Measurements from ENCODE around the gene HAUS6. TPM values are rescaled to one million over a fixed set of nuclear protein-coding genes. Genes with fewer than 3 reads are reported as not detected.

Gene HAUS6
- total and polyA plus RNA-seq, 2 of the 13 experiments (the other 11 are each of a cell fraction or from before 2014, with no cell fraction given): 9.8 to 31.1 TPM

- TF ChIP-seq ZNF766 (CRISPR knock-in tag; IDR thresholded peaks at IDR 0.05; ENCODE audit: borderline replicate concordance): 0 out of 2 replicates have a peak, but pooled peaks have one; percentile 13
- no peak for TF ChIP-seq ARNT2 (CRISPR knock-in tag; IDR thresholded peaks at IDR 0.05; ENCODE audit: low read depth)
- no peak for TF ChIP-seq HOXA7 (CRISPR knock-in tag; IDR thresholded peaks at IDR 0.05)
- no peak for TF ChIP-seq ZNF292 (CRISPR knock-in tag; IDR thresholded peaks at IDR 0.05; ENCODE audit: borderline replicate concordance, low read depth)
- peak; percentile 37; the same call in 1 of the 2 replicates for TF ChIP-seq ZNF605 (CRISPR knock-in tag; IDR thresholded peaks at IDR 0.05)
- TF ChIP-seq MEF2D (CRISPR knock-in tag; IDR thresholded peaks at IDR 0.05): peak; percentile 55; the same call in 1 of the 2 replicates
- peak; percentile 31; the same call in 1 of the 2 replicates for TF ChIP-seq GATAD2A (CRISPR knock-in tag; IDR thresholded peaks at IDR 0.05)
- TF ChIP-seq SSRP1 (CRISPR knock-in tag; IDR thresholded peaks at IDR 0.05): 0 out of 2 replicates have a peak, but pooled peaks have one; percentile 22
- peak; percentile 65 for TF ChIP-seq RXRA (CRISPR knock-in tag; IDR thresholded peaks at IDR 0.05)
- peak; percentile 23; the same call in 1 of the 2 replicates for TF ChIP-seq MED1 (CRISPR knock-in tag; IDR thresholded peaks at IDR 0.05)
- no peak for TF ChIP-seq GABPB1 (CRISPR knock-in tag; IDR thresholded peaks at IDR 0.05)
- peak; percentile 30; the same call in 1 of the 2 replicates for TF ChIP-seq HNF1B (CRISPR knock-in tag; IDR thresholded peaks at IDR 0.05)
- no peak for TF ChIP-seq ELK4 (CRISPR knock-in tag; IDR thresholded peaks at IDR 0.05; ENCODE audit: borderline replicate concordance)
- no peak for TF ChIP-seq SRSF9 (IDR thresholded peaks at IDR 0.05; ENCODE audit: borderline replicate concordance, insufficient read depth, low read depth, low read length, poor library complexity, severe bottlenecking)
- TF ChIP-seq MIXL1 (CRISPR knock-in tag; IDR thresholded peaks at IDR 0.05): peak; percentile 34; the same call in 1 of the 2 replicates
- TF ChIP-seq ZNF275 (CRISPR knock-in tag; IDR thresholded peaks at IDR 0.05; ENCODE audit: borderline replicate concordance): no peak
- no peak for TF ChIP-seq ZNF775 (CRISPR knock-in tag; IDR thresholded peaks at IDR 0.05; ENCODE audit: borderline replicate concordance)
- TF ChIP-seq ZNF687 (CRISPR knock-in tag; IDR thresholded peaks at IDR 0.05): peak; percentile 26; the same call in 1 of the 2 replicates
- peak; percentile 39; the same call in 1 of the 2 replicates for TF ChIP-seq YEATS4 (CRISPR knock-in tag; IDR thresholded peaks at IDR 0.05; ENCODE audit: borderline replicate concordance)
- no peak for TF ChIP-seq FLYWCH1 (CRISPR knock-in tag; IDR thresholded peaks at IDR 0.05)
- TF ChIP-seq FOXP1 (IDR thresholded peaks at IDR 0.05): no peak
- TF ChIP-seq FOXP1 (CRISPR knock-in tag; IDR thresholded peaks at IDR 0.05): 0 out of 2 replicates have a peak, but pooled peaks have one; percentile 9
- peak; percentile 69 for TF ChIP-seq CEBPG (CRISPR knock-in tag; IDR thresholded peaks at IDR 0.05)
Observed at GRCh38 chr9:19113964-19114679, 11.4 kb upstream of the HAUS6 start (continued).

Data from HepG2 (cell line).